HepG2 (cell line): ENCODE results near the gene B4GALT3. TPM values are rescaled to one million over a fixed set of nuclear protein-coding genes. Genes with fewer than 3 reads are reported as not detected.

Experiments used
- ATAC-seq: fragments of 200-7000 bp; cut with Tn5 transposase; 3 replicates; pipeline ENCODE4 v1.9.1; 2020; ENCODE audit warnings: mild to moderate bottlenecking, moderate library complexity
- BruUV-seq: library from RNA; stranded (reverse); fragments of 400-500 nt; replicated peaks from 2 replicates; lab custom pipeline; 2021; lab: Mats Ljungman, UMichigan
- CTCF ChIA-PET: fragments of 300-600 bp; formaldehyde crosslinking; extraction: SDS; loops from one replicate; lab custom pipeline; 2021; ENCODE audit warnings: low total read pairs, inconsistent platforms, low intra/inter-chr PET ratio; lab: Yijun Ruan, JAX
- POLR2A ChIA-PET: fragments of 350-600 bp; sonication (Branson Sonifier 250); formaldehyde crosslinking; loops from one replicate; lab custom pipeline; 2020; ENCODE audit warnings: antibody characterized with exemption, inconsistent platforms; lab: Yijun Ruan, JAX
- DNase-seq: peaks from one replicate; pipeline ENCODE4 v3.0.0-alpha.2; 2015; ENCODE audit warnings: low spot score
- FAIRE-seq: peaks from 3 replicates; lab custom pipeline; 2011; peaks lifted over from hg19 to GRCh38; lab: Jason Lieb, UNC
- H2AFZ ChIP-seq: one replicate; pipeline ENCODE4 v1.6.1; 2011; ENCODE audit warnings: low read length, inconsistent platforms
- H3K27ac ChIP-seq: fragments of 300-600 bp; 3 replicates; pipeline ENCODE4 v1.8.0; 2011; ENCODE audit warnings: mixed run types, mild to moderate bottlenecking, mixed read lengths, low read length, inconsistent platforms; ENCODE audit not compliant: insufficient read depth; ENCODE audit errors: extremely low read length
- H3K27me3 ChIP-seq, 2 experiments: fragments of 200-600 bp in 1 of 2; 2 replicates in 1 of 2; 3 replicates in 1 of 2; pipeline versions ENCODE4 v1.6.0 to v1.8.0; 2011; ENCODE audit warnings: low read length in 2 of 2, mild to moderate bottlenecking in 2 of 2, moderate library complexity in 2 of 2, inconsistent platforms in 1 of 2; ENCODE audit not compliant: insufficient read depth in 2 of 2, control insufficient read depth in 1 of 2
- H3K36me3 ChIP-seq, 2 experiments: fragments of 200-600 bp in 1 of 2; replicated peaks in 1 of 2; 2 replicates in 1 of 2; 3 replicates in 1 of 2; pipeline versions ENCODE4 v1.5.1 to v1.8.0; 2011; ENCODE audit warnings: low read length in 2 of 2, inconsistent platforms in 1 of 2; ENCODE audit not compliant: insufficient read depth in 2 of 2, control insufficient read depth in 1 of 2
- H3K4me1 ChIP-seq: 2 replicates; pipeline ENCODE4 v1.5.1; 2012; ENCODE audit warnings: low read length, inconsistent platforms; ENCODE audit not compliant: insufficient read depth
- H3K4me2 ChIP-seq: 2 replicates; pipeline ENCODE4 v1.6.0; 2011; ENCODE audit warnings: low read depth, low read length, inconsistent platforms
- H3K4me3 ChIP-seq, 3 experiments: fragments of 200-600 bp in 1 of 3; sonication (generic), shearing (Covaris generic) in 1 of 3; replicated peaks in 1 of 3; 2 replicates each; pipeline ENCODE4 v1.5.1; 2011 to 2016; ENCODE audit warnings: low read length in 3 of 3, inconsistent platforms in 2 of 3, low read depth in 2 of 3, mild to moderate bottlenecking in 2 of 3, control low read depth in 1 of 3, mixed read lengths in 1 of 3; ENCODE audit not compliant: insufficient read depth in 1 of 3
- H3K79me2 ChIP-seq: one replicate; pipeline ENCODE4 v1.6.1; 2011; ENCODE audit warnings: low read length, inconsistent platforms; ENCODE audit not compliant: insufficient read depth
- H3K9ac ChIP-seq: 2 replicates; pipeline ENCODE4 v1.6.0; 2011; ENCODE audit warnings: mild to moderate bottlenecking, low read depth, low read length, inconsistent platforms; ENCODE audit not compliant: insufficient read depth
- H3K9me3 ChIP-seq: 2 replicates; pipeline ENCODE4 v1.5.1; 2012; ENCODE audit warnings: mild to moderate bottlenecking, low read length
- H4K20me1 ChIP-seq: 2 replicates; pipeline ENCODE4 v1.6.0; 2011; ENCODE audit warnings: inconsistent platforms, mild to moderate bottlenecking, low read length, moderate library complexity; ENCODE audit not compliant: insufficient read depth
- GLI4 ChIP-seq: sonication (generic); formaldehyde crosslinking; IDR thresholded peaks from 2 replicates; pipeline ENCODE4 v1.5.1; 2020; ENCODE audit warnings: missing genetic modification reagents, mild to moderate bottlenecking, moderate library complexity, borderline replicate concordance
- IRX3 ChIP-seq: sonication (generic); formaldehyde crosslinking; IDR thresholded peaks from 2 replicates; pipeline ENCODE4 v1.8.1; 2023; ENCODE audit warnings: mild to moderate bottlenecking, low read depth, missing genetic modification reagents, borderline replicate concordance
- JARID2 ChIP-seq: sonication (generic); formaldehyde crosslinking; IDR thresholded peaks from 2 replicates; pipeline ENCODE4 v1.8.1; 2023; ENCODE audit warnings: missing genetic modification reagents, inconsistent platforms; ENCODE audit not compliant: insufficient replicate concordance
- NFATC3 ChIP-seq: sonication (generic); formaldehyde crosslinking; IDR thresholded peaks from 2 replicates; pipeline ENCODE4 v1.5.1; 2020; ENCODE audit warnings: mild to moderate bottlenecking, missing genetic modification reagents
- PHB2 ChIP-seq: fragments of 450-650 bp; IDR thresholded peaks from 2 replicates; pipeline ENCODE4 v1.6.1; 2018; ENCODE audit not compliant: partially characterized antibody
- RFXANK ChIP-seq: IDR thresholded peaks from 2 replicates; pipeline ENCODE4 v1.6.1; 2016
- ZBTB4 ChIP-seq: sonication (generic); formaldehyde crosslinking; IDR thresholded peaks from 2 replicates; pipeline ENCODE4 v1.4.0; 2020; ENCODE audit warnings: missing genetic modification reagents, mild to moderate bottlenecking, borderline replicate concordance
- ZNF333 ChIP-seq: sonication (generic); formaldehyde crosslinking; IDR thresholded peaks from 2 replicates; pipeline ENCODE4 v1.4.0; 2020; ENCODE audit warnings: mild to moderate bottlenecking, missing genetic modification reagents, borderline replicate concordance
- ZNF34 ChIP-seq: sonication (generic); formaldehyde crosslinking; IDR thresholded peaks from 2 replicates; pipeline ENCODE4 v1.4.0; 2020; ENCODE audit warnings: mild to moderate bottlenecking, missing genetic modification reagents, borderline replicate concordance
- ZNF501 ChIP-seq: sonication (generic); formaldehyde crosslinking; IDR thresholded peaks from 2 replicates; pipeline ENCODE4 v1.5.1; 2020; ENCODE audit warnings: mild to moderate bottlenecking, moderate library complexity, missing genetic modification reagents
- ZNF557 ChIP-seq: sonication (generic); formaldehyde crosslinking; IDR thresholded peaks from 2 replicates; pipeline ENCODE4 v1.4.0; 2020; ENCODE audit warnings: missing genetic modification reagents
- WGBS: methylation state at CpG from one replicate; pipeline ENCODE4 v1.1.6; 2017; ENCODE audit warnings: low lambda C conversion rate; 5-methylcytosine and 5-hydroxymethylcytosine counted together
- in situ Hi-C: cut with HindIII; loops from 2 replicates; pipeline ENCODE4 v1.10.0; 2017; ENCODE audit warnings: low pct_unique_long_range_greater_than_20kb; ENCODE audit not compliant: extremely low pct_ligation_motif_present
- intact Hi-C: fragments of 100-400 bp; cut with micrococcal nuclease; formaldehyde crosslinking; loops from one replicate; pipeline ENCODE4 v1.10.0; 2022; ENCODE audit not compliant: unreplicated experiment
- polyA plus RNA-seq, 8 experiments: library from polyadenylated mRNA; depleted of rRNA in 3 of 8; stranded (reverse) in 7 of 8; unstranded in 1 of 8; fragments of >200 nt; fragmentation: Illumina TruSeq in 4 of 8; extraction: Trizol in 4 of 8; gene quantifications; 2 replicates each; pipeline versions ENCODE4 v1.2.1 to v1.2.3, GENCODE V29; 2011 to 2016; ENCODE audit warnings: low read depth in 4 of 8, missing spikeins in 1 of 8, mixed read lengths in 1 of 8; ENCODE audit not compliant: insufficient read depth in 1 of 8
- total RNA-seq, 5 experiments: library from RNA; depleted of rRNA; stranded (reverse); fragments of >200 nt; fragmentation: Illumina TruSeq; extraction: Trizol; gene quantifications; 2 replicates each; pipeline ENCODE4 v1.2.3, GENCODE V29; 2016; ENCODE audit warnings: low read depth in 1 of 5

Gene B4GALT3
- total and polyA plus RNA-seq, 2 of the 13 experiments (the other 11 are each of a cell fraction or from before 2014, with no cell fraction given), result 35.6 to 40.4 TPM

- 52% methylated on average over 8 of the region's 8 CpGs for WGBS
- Histone ChIP-seq H3K27me3 (no peaks in the 10 kb centered on the region), H2AFZ (no peak overlapping the region), H3K4me2 (no peak overlapping the region), H3K4me1 (peaks cover 27% of the 10 kb centered on the region), H3K27ac (no peak overlapping the region), H3K9me3 (no peaks in the 10 kb centered on the region), H3K9ac (no peak overlapping the region), H3K36me3 (no peaks in the 10 kb centered on the region; a peak in 1 of 5 replicates), H3K79me2 (no peaks in the 10 kb centered on the region), H3K4me3 (no peak overlapping the region), H4K20me1 (no peaks in the 10 kb centered on the region)
- in situ Hi-C loops (no loop called here), intact Hi-C loops (loop anchor here (1.0 to 2.0 kb wide), 2 partner anchors 183 to 190 kb away; no protein-coding TSS in a partner anchor)
- BruUV-seq, result no TSS peak
- CTCF ChIA-PET, result interaction anchor here (0.8 to 1.7 kb wide), 5 partner anchors 18 to 190 kb away, joined by 3 to 15 read pairs (median 7); partner anchors contain the start of gene TOMM40L
- DNase-seq (no peak), FAIRE-seq (no peak), ATAC-seq (no peak)
- POLR2A ChIA-PET, result no interaction called here
- no peak for TF ChIP-seq ZNF333
These were observed 14.7 kb upstream of the B4GALT3 start for GRCh38 chr1:161191971-161192370.

GRCh38 chr1:161190962-161191521 lies 13.7 kb upstream of the B4GALT3 start:
- DNase-seq (no peak), ATAC-seq (no peak), FAIRE-seq (no peak)
- peaks cover 26% of the 10 kb centered on the region for H3K4me1 ChIP-seq
- no peak overlapping the region for H2AFZ ChIP-seq
- H3K4me3 ChIP-seq, result no peak overlapping the region
- H3K27me3 ChIP-seq, result no peaks in the 10 kb centered on the region
- no peak overlapping the region for H3K27ac ChIP-seq
- ChIA-PET CTCF (no interaction called here), POLR2A (no interaction called here)
- H4K20me1 ChIP-seq, result no peaks in the 10 kb centered on the region
- H3K36me3 ChIP-seq, result no peaks in the 10 kb centered on the region; a peak in 1 of 5 replicates
- 88% methylated on average over 17 of the region's 22 CpGs for WGBS
- no peaks in the 10 kb centered on the region for H3K79me2 ChIP-seq
- no peaks in the 10 kb centered on the region for H3K9me3 ChIP-seq
- in situ Hi-C loops (no loop called here), intact Hi-C loops (no loop called here)
- no peak overlapping the region for H3K4me2 ChIP-seq
- H3K9ac ChIP-seq, result no peak overlapping the region
- no TSS peak for BruUV-seq
- no peak for TF ChIP-seq PHB2
- no peak for TF ChIP-seq ZNF557 (CRISPR knock-in tag)
- no peak for TF ChIP-seq ZNF501 (CRISPR knock-in tag)
- TF ChIP-seq JARID2 (CRISPR knock-in tag), result no peak
- TF ChIP-seq ZNF34, result no peak
- no peak for TF ChIP-seq IRX3
- no peak for TF ChIP-seq RFXANK (CRISPR knock-in tag)
- TF ChIP-seq ZBTB4 (CRISPR knock-in tag), result no peak
- TF ChIP-seq NFATC3 (CRISPR knock-in tag), result no peak
- TF ChIP-seq GLI4, result no peak
